ENCODE results near the gene PIP5KL1. TPM values are rescaled to one million over a fixed set of nuclear protein-coding genes. Genes with fewer than 3 reads are reported as not detected.

The PIP5KL1 gene
- total RNA-seq, 4 donors from 2014 or later: 4.6 TPM; not detected in 3

GRCh38 chr9:127975376-127976315 lies 45.1 kb upstream of the PIP5KL1 start:
- intact Hi-C loops (cut with DNase I; ENCODE audit: low total_unique reads): no loop called here
- in situ Hi-C loops (cut with MboI; ENCODE audit: low pct_ligation_motif_present in 1 of 4, low pct_unique_long_range_greater_than_20kb in 1 of 4, low sequenced_read_pairs in 3 of 4): no loop called here
- Histone ChIP-seq H3K27ac (peak overlapping the region; percentile 94 to 98 (median 98)), H3K27me3 (no peaks in the 10 kb centered on the region), H3K36me3 (no peaks in the 10 kb centered on the region), H3K9me3 (no peaks in the 10 kb centered on the region), H3K4me1 (peaks cover 65 to 85% (median 83%) of the 10 kb centered on the region in 4 donors), H3K4me3 (peak overlapping the region in 1 of 4 donors; percentile 91)
- DNase-seq: peak; percentile 9
- no peak for TF ChIP-seq EP300 (IDR thresholded peaks at IDR 0.05; ENCODE audit: low read depth)
- no peak for TF ChIP-seq POLR2AphosphoS5 (IDR thresholded peaks at IDR 0.05)
- TF ChIP-seq POLR2A (IDR thresholded peaks at IDR 0.05): no peak
- TF ChIP-seq CTCF (IDR thresholded peaks at IDR 0.05): no peak
- WGBS, 2 donors (ENCODE audit: low coverage in 1 of 2): 67% methylated on average over 10 of the region's 10 CpGs; no CpG with 5 or more reads in 1 of the 2 donors

- 49% methylated on average over 7 of the region's 10 CpGs; no CpG with 5 or more reads in 1 of the 2 donors for WGBS, 2 donors (ENCODE audit: low coverage in 1 of 2)
- intact Hi-C loops (cut with DNase I; ENCODE audit: low total_unique reads): no loop called here
- Histone ChIP-seq H3K36me3 (no peaks in the 10 kb centered on the region), H3K27me3 (no peaks in the 10 kb centered on the region), H3K27ac (peak overlapping the region; percentile 94 to 98 (median 98)), H3K9me3 (no peaks in the 10 kb centered on the region), H3K4me1 (peaks cover 73 to 93% (median 91%) of the 10 kb centered on the region in 4 donors), H3K4me3 (peak overlapping the region in 1 of 4 donors; percentile 91)
- in situ Hi-C loops (cut with MboI; ENCODE audit: low pct_ligation_motif_present in 1 of 4, low pct_unique_long_range_greater_than_20kb in 1 of 4, low sequenced_read_pairs in 3 of 4): loop anchor here in 1 of 4 donors (25.0 kb wide), 1 partner anchor 137 kb away; no protein-coding TSS in a partner anchor
- TF ChIP-seq CTCF (IDR thresholded peaks at IDR 0.05) (no peak), EP300 (IDR thresholded peaks at IDR 0.05; ENCODE audit: low read depth) (no peak), POLR2A (IDR thresholded peaks at IDR 0.05) (no peak), POLR2AphosphoS5 (IDR thresholded peaks at IDR 0.05) (peak in 2 of 3 donors; percentile 7 to 33)
- no peak for DNase-seq
These were observed 44.2 kb upstream of the PIP5KL1 start for GRCh38 chr9:127974769-127975261.

GRCh38 chr9:127974001-127974768 lies 43.6 kb upstream of the PIP5KL1 start:
- DNase-seq: no peak
- 61% methylated on average over 12 of the region's 12 CpGs; no CpG with 5 or more reads in 1 of the 2 donors for WGBS, 2 donors (ENCODE audit: low coverage in 1 of 2)
- Histone ChIP-seq H3K9me3 (no peaks in the 10 kb centered on the region), H3K36me3 (no peaks in the 10 kb centered on the region), H3K4me1 (peaks cover 79 to 99% (median 98%) of the 10 kb centered on the region in 4 donors), H3K27me3 (no peaks in the 10 kb centered on the region), H3K4me3 (peak overlapping the region in 1 of 4 donors; percentile 2), H3K27ac (peak overlapping the region; percentile 94 to 98 (median 98))
- intact Hi-C loops (cut with DNase I; ENCODE audit: low total_unique reads) (no loop called here), in situ Hi-C loops (cut with MboI; ENCODE audit: low pct_ligation_motif_present in 1 of 4, low pct_unique_long_range_greater_than_20kb in 1 of 4, low sequenced_read_pairs in 3 of 4) (loop anchor here in 1 of 4 donors (25.0 kb wide), 1 partner anchor 138 kb away; no protein-coding TSS in a partner anchor)
- TF ChIP-seq POLR2A (IDR thresholded peaks at IDR 0.05): no peak
- peak in 1 of 5 experiments; percentile 7 for TF ChIP-seq CTCF (IDR thresholded peaks at IDR 0.05)
